H1 (cell line): ENCODE results near the gene RRAGC. TPM values are rescaled to one million over a fixed set of nuclear protein-coding genes. Genes with fewer than 3 reads are reported as not detected.

ENCODE experiments used
- CTCF ChIA-PET: fragments of 300-600 bp; sonication (Branson Sonifier 250); formaldehyde crosslinking; loops from one replicate; lab custom pipeline; 2021; ENCODE audit not compliant: partially characterized antibody; lab: Charles Lee
- POLR2A ChIA-PET: fragments of 300-600 bp; sonication (Branson Sonifier 250); formaldehyde crosslinking; loops from one replicate; lab custom pipeline; 2021; ENCODE audit warnings: inconsistent platforms; ENCODE audit not compliant: partially characterized antibody; lab: Charles Lee
- DNase-seq, 2 experiments: peaks; one replicate each; pipeline versions ENCODE4 v3.0.0 to v3.0.0-alpha.2; 2010 to 2022; ENCODE audit warnings: low spot score in 2 of 2, low read depth in 1 of 2, mixed read lengths in 1 of 2
- FAIRE-seq: peaks from 2 replicates; lab custom pipeline; 2011; peaks lifted over from hg19 to GRCh38; lab: Jason Lieb, UNC
- H2AFZ ChIP-seq: 2 replicates; pipeline ENCODE4 v1.8.1; 2012; ENCODE audit warnings: low read length, inconsistent platforms
- H2AK5ac ChIP-seq: 2 replicates; pipeline ENCODE4 v1.6.1; 2013; ENCODE audit warnings: low read depth, low read length
- H2BK120ac ChIP-seq: replicated peaks from 2 replicates; pipeline ENCODE3; 2013; ENCODE audit warnings: low read depth, low read length, inconsistent platforms
- H2BK12ac ChIP-seq: 2 replicates; pipeline ENCODE4 v1.6.1; 2013; ENCODE audit warnings: low read depth, low read length
- H2BK15ac ChIP-seq: 2 replicates; pipeline ENCODE4 v1.6.1; 2013; ENCODE audit warnings: low read length
- H2BK20ac ChIP-seq: 2 replicates; pipeline ENCODE4 v1.6.1; 2013; ENCODE audit warnings: low read length
- H2BK5ac ChIP-seq: 2 replicates; pipeline ENCODE4 v1.6.1; 2013; ENCODE audit warnings: low read depth, low read length
- H3K14ac ChIP-seq: 2 replicates; pipeline ENCODE4 v1.6.1; 2013; ENCODE audit warnings: inconsistent platforms; ENCODE audit not compliant: insufficient read length
- H3K18ac ChIP-seq: 2 replicates; pipeline ENCODE4 v1.6.1; 2013; ENCODE audit warnings: low read length; ENCODE audit errors: extremely low read depth
- H3K23ac ChIP-seq: 2 replicates; pipeline ENCODE4 v1.6.1; 2013; ENCODE audit warnings: inconsistent platforms; ENCODE audit not compliant: insufficient read length
- H3K23me2 ChIP-seq: 2 replicates; pipeline ENCODE4 v1.6.1; 2013; ENCODE audit warnings: low read depth, low read length
- H3K27ac ChIP-seq: 2 replicates; pipeline ENCODE4 v1.6.1; 2011; ENCODE audit warnings: low read depth, low read length, inconsistent platforms
- H3K27me3 ChIP-seq, 4 experiments: replicated peaks in 1 of 4; 1 replicate in 1 of 4; 2 replicates in 3 of 4; pipeline versions ENCODE4 v1.6.1 to v1.8.1; 2011 to 2013; ENCODE audit warnings: low read length in 3 of 4, mild to moderate bottlenecking in 3 of 4, inconsistent platforms in 2 of 4, mixed read lengths in 2 of 4, moderate library complexity in 1 of 4; ENCODE audit not compliant: control insufficient read depth in 3 of 4, insufficient read depth in 3 of 4; ENCODE audit errors: extremely low read depth in 1 of 4
- H3K36me3 ChIP-seq, 4 experiments: 2 replicates each; pipeline versions ENCODE4 v1.6.1 to v1.8.1; 2011 to 2013; ENCODE audit warnings: mild to moderate bottlenecking in 4 of 4, low read length in 3 of 4, moderate library complexity in 2 of 4, control low read depth in 1 of 4, inconsistent platforms in 1 of 4; ENCODE audit not compliant: insufficient read depth in 4 of 4, control insufficient read depth in 2 of 4
- H3K4ac ChIP-seq: replicated peaks from 2 replicates; pipeline ENCODE3; 2013; ENCODE audit warnings: low read length, low read depth, mixed read lengths, inconsistent platforms; ENCODE audit not compliant: insufficient read length
- H3K4me1 ChIP-seq, 4 experiments: replicated peaks in 1 of 4; 1 replicate in 1 of 4; 2 replicates in 3 of 4; pipeline versions ENCODE4 v1.6.1 to v1.8.1; 2011 to 2013; ENCODE audit warnings: low read length in 3 of 4, inconsistent platforms in 2 of 4, mixed read lengths in 1 of 4; ENCODE audit not compliant: insufficient read depth in 4 of 4, control insufficient read depth in 3 of 4
- H3K4me2 ChIP-seq, 2 experiments: 2 replicates each; pipeline versions ENCODE4 v1.6.1 to v1.8.1; 2011 to 2013; ENCODE audit warnings: low read depth in 2 of 2, low read length in 2 of 2, control low read depth in 1 of 2, inconsistent platforms in 1 of 2, mild to moderate bottlenecking in 1 of 2; ENCODE audit not compliant: insufficient read depth in 1 of 2
- H3K4me3 ChIP-seq, 4 experiments: fragments of 200-600, 300-600 bp in 1 of 4; sonication (generic), shearing (Covaris generic), sonication (Bioruptor Twin) in 1 of 4; 2 replicates each; pipeline versions ENCODE4 v1.5.1 to v1.8.1; 2011 to 2016; ENCODE audit warnings: low read length in 4 of 4, low read depth in 3 of 4, control low read depth in 2 of 4, inconsistent platforms in 2 of 4, mild to moderate bottlenecking in 2 of 4, mixed read lengths in 1 of 4, moderate library complexity in 1 of 4; ENCODE audit not compliant: insufficient read depth in 2 of 4; ENCODE audit errors: extremely low read depth in 1 of 4
- H3K56ac ChIP-seq: replicated peaks from 2 replicates; pipeline ENCODE3; 2013; ENCODE audit warnings: low read depth, mild to moderate bottlenecking, mixed read lengths, low read length, inconsistent platforms; ENCODE audit not compliant: insufficient read length
- H3K79me1 ChIP-seq: 2 replicates; pipeline ENCODE4 v1.6.1; 2013; ENCODE audit warnings: low read depth, low read length, control low read depth
- H3K79me2 ChIP-seq, 2 experiments: 2 replicates each; pipeline versions ENCODE4 v1.6.1 to v1.8.1; 2012 to 2013; ENCODE audit warnings: low read length in 2 of 2, mild to moderate bottlenecking in 2 of 2, inconsistent platforms in 1 of 2; ENCODE audit not compliant: insufficient read depth in 2 of 2, control insufficient read depth in 1 of 2
- H3K9ac ChIP-seq, 4 experiments: replicated peaks in 1 of 4; 1 replicate in 1 of 4; 2 replicates in 3 of 4; pipeline versions ENCODE4 v1.6.1 to v1.8.1; 2011 to 2013; ENCODE audit warnings: low read depth in 3 of 4, low read length in 3 of 4, control low read depth in 2 of 4, mild to moderate bottlenecking in 2 of 4, moderate library complexity in 2 of 4, inconsistent platforms in 1 of 4; ENCODE audit errors: extremely low read depth in 1 of 4
- H3K9me3 ChIP-seq, 2 experiments: 2 replicates each; pipeline versions ENCODE4 v1.6.1 to v1.8.1; 2012 to 2013; ENCODE audit warnings: mild to moderate bottlenecking in 2 of 2, moderate library complexity in 2 of 2, control low read depth in 1 of 2, inconsistent platforms in 1 of 2, low read depth in 1 of 2, low read length in 1 of 2, mixed read lengths in 1 of 2; ENCODE audit not compliant: insufficient read depth in 2 of 2
- H4K20me1 ChIP-seq, 2 experiments: replicated peaks in 1 of 2; 2 replicates each; pipeline versions ENCODE3 to v1.8.1; 2011 to 2013; ENCODE audit warnings: inconsistent platforms in 2 of 2, low read length in 2 of 2, mild to moderate bottlenecking in 1 of 2; ENCODE audit not compliant: insufficient read depth in 2 of 2, control insufficient read depth in 1 of 2
- H4K5ac ChIP-seq: 2 replicates; pipeline ENCODE4 v1.6.1; 2013; ENCODE audit warnings: low read length, low read depth, mixed read lengths, inconsistent platforms; ENCODE audit not compliant: insufficient read length
- H4K8ac ChIP-seq: 2 replicates; pipeline ENCODE4 v1.8.0; 2013; ENCODE audit warnings: mild to moderate bottlenecking, moderate library complexity, low read length, inconsistent platforms; ENCODE audit not compliant: insufficient read depth; ENCODE audit errors: extremely low read depth
- H4K91ac ChIP-seq: replicated peaks from 2 replicates; pipeline ENCODE3; 2013; ENCODE audit warnings: low read length, mixed read lengths, inconsistent platforms; ENCODE audit not compliant: insufficient read length
- FOSL1 ChIP-seq: IDR thresholded peaks from 2 replicates; pipeline ENCODE4 v1.6.1; 2011; ENCODE audit warnings: mild to moderate bottlenecking, low read depth, low read length, moderate library complexity; ENCODE audit not compliant: insufficient read depth
- GABPA ChIP-seq: IDR thresholded peaks from 2 replicates; pipeline ENCODE4 v1.6.1; 2011; ENCODE audit warnings: mild to moderate bottlenecking, low read length, moderate library complexity, borderline replicate concordance; ENCODE audit not compliant: insufficient read depth
- PHF8 ChIP-seq: fragments of 200-600 bp; sonication (generic); conservative IDR thresholded peaks from 2 replicates; pipeline ENCODE4 v1.7.1; 2012; ENCODE audit warnings: low read depth, mild to moderate bottlenecking, inconsistent platforms, low read length, moderate library complexity
- TCF12 ChIP-seq: IDR thresholded peaks from 2 replicates; pipeline ENCODE4 v1.6.1; 2011; ENCODE audit warnings: low read depth, mild to moderate bottlenecking, low read length
- WGBS, 2 experiments: shearing (Covaris generic) in 1 of 2; methylation state at CpG; one replicate each; pipeline versions ENCODE4 v1.1.6 to v1.1.7; 2013 to 2015; ENCODE audit warnings: low lambda C conversion rate in 2 of 2, mixed read lengths in 2 of 2, inconsistent platforms in 1 of 2, low coverage in 1 of 2, missing lambda C conversion rate in 1 of 2; ENCODE audit not compliant: insufficient replicate concordance in 2 of 2, insufficient coverage in 1 of 2, insufficient read length in 1 of 2; ENCODE audit errors: extremely low coverage in 1 of 2, missing lambda C conversion rate in 1 of 2; 5-methylcytosine and 5-hydroxymethylcytosine counted together
- polyA plus RNA-seq, 7 experiments: library from polyadenylated mRNA; depleted of rRNA in 3 of 7; stranded (reverse) in 5 of 7; unstranded in 2 of 7; fragments of >200 nt in 5 of 7; fragments of 200-250 nt in 2 of 7; gene quantifications; 1 replicate in 5 of 7; 2 replicates in 1 of 7; 4 replicates in 1 of 7; pipeline versions ENCODE4 v1.2.1 to v1.2.3, GENCODE V29; 2011 to 2013; ENCODE audit warnings: missing spikeins in 2 of 7, mixed read lengths in 2 of 7
- total RNA-seq: library from RNA; stranded (reverse); fragmentation: NEBNext Ultra II Directional; extraction: Animal tissue kit (Norgen Biotek cat#: 25700); gene quantifications from 2 replicates; pipeline ENCODE4 v1.2.1, GENCODE V29; 2021

Gene RRAGC
- total and polyA plus RNA-seq, 2 of the 8 experiments (the other 6 are each of a cell fraction or from before 2014, with no cell fraction given), result 12.0 to 16.5 TPM

DNA sequence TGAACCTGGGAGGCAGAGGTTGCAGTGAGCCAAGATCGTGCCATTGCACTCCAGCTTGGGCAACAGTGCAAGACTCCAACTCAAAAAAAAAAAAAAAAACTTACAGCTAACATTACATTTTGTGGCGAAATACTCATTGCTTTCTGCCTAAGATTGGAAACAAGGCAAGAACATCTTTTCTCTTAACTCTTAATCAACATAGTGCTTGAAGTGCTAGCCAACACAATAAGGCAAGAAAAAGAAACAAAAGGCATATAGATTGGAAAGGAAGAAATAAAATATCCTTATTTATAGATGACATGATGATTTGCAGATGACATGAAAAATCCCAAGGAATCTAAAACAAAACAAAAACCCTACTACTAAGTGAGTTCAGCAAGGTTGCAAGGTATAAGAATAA lies 46.4 kb upstream of the RRAGC start:
- H2BK12ac ChIP-seq, result no peak overlapping the region
- no peak overlapping the region for H3K56ac ChIP-seq
- no peak overlapping the region for H3K18ac ChIP-seq
- H3K23ac ChIP-seq, result no peak overlapping the region
- H2BK20ac ChIP-seq, result no peak overlapping the region
- H4K91ac ChIP-seq, result no peak overlapping the region
- 85% methylated on average over 2 of the region's 2 CpGs; no CpG with 5 or more reads in 1 of the 2 experiments for WGBS, 2 experiments
- no peak for FAIRE-seq
- no peak overlapping the region for H3K4me2 ChIP-seq
- H2BK15ac ChIP-seq, result no peak overlapping the region
- H3K27ac ChIP-seq, result no peak overlapping the region
- H3K79me2 ChIP-seq, result no peaks in the 10 kb centered on the region
- H2BK5ac ChIP-seq, result no peak overlapping the region
- CTCF ChIA-PET, result no interaction called here
- H3K9me3 ChIP-seq, result peaks cover 4 to 5% of the 10 kb centered on the region in 2 experiments; a peak in 2 of 4 replicates
- no peak overlapping the region for H3K4me3 ChIP-seq
- H4K5ac ChIP-seq, result no peak overlapping the region
- no peak for TF ChIP-seq TCF12
- TF ChIP-seq FOSL1, result no peak
- TF ChIP-seq GABPA, result no peak
- no peak for TF ChIP-seq PHF8
- TF ChIP-seq, all 59 proteins: peak for 0
- no peaks in the 10 kb centered on the region for H3K23me2 ChIP-seq
- no peak overlapping the region for H2BK120ac ChIP-seq
- H3K14ac ChIP-seq, result no peak overlapping the region
- H3K79me1 ChIP-seq, result no peaks in the 10 kb centered on the region
- no peak overlapping the region for H2AFZ ChIP-seq
- H4K8ac ChIP-seq, result no peak overlapping the region
- H3K4me1 ChIP-seq, result no peaks in the 10 kb centered on the region
- no peak overlapping the region for H3K9ac ChIP-seq
- H3K27me3 ChIP-seq, result no peaks in the 10 kb centered on the region
- POLR2A ChIA-PET, result no interaction called here
- no peak overlapping the region for H3K4ac ChIP-seq
- H3K36me3 ChIP-seq, result no peaks in the 10 kb centered on the region
- no peaks in the 10 kb centered on the region for H4K20me1 ChIP-seq
- H2AK5ac ChIP-seq, result no peak overlapping the region
- DNase-seq, result no peak
